ENCODE results near the gene PTBP3. TPM values are rescaled to one million over a fixed set of nuclear protein-coding genes. Genes with fewer than 3 reads are reported as not detected.

PTBP3 gene
- total and polyA plus RNA-seq, 2 of the 4 experiments (the other 2 are of a cell fraction): 8.6 to 15.6 TPM

DNA sequence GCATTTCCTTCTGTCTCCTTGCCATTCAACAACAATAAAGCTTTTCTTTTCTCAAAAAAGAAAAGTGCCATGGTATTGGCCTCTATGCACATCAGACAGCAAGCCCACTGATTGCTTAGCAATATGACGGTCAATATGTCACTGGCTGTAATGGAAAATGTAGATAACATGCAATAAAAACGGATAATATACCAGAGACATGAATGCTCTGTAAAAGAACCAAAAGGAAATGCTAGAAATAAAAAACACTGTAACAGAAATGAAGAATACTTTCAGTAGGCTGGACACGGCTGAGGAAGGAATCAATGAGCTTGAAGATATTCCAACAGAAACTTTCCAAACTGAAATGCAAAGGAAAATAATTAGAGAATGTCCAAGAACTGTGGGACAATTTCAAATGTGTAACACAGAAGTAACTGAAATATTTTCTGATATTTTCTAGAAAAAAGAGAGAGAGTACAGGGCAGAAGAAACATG is 10.0 kb downstream of the PTBP3 start:
- Histone ChIP-seq H2AFZ (replicated peaks; ENCODE audit: low read length, poor library complexity) (no peak overlapping the region), H3K27me3 (ENCODE audit: control insufficient read depth, insufficient read depth, low read length) (no peaks in the 10 kb centered on the region), H4K5ac (ENCODE audit: low read depth, low read length) (no peak overlapping the region), H3K4me1 (ENCODE audit: control insufficient read depth, insufficient read depth, low read length) (0 out of 2 replicates have a peak, but pooled peaks cover under 1% of the 10 kb centered on the region), H2AK9ac (replicated peaks; ENCODE audit: low read depth, low read length, poor library complexity) (no peak overlapping the region), H2AK5ac (ENCODE audit: low read depth, low read length) (no peak overlapping the region), H3K4ac (ENCODE audit: low read depth, low read length) (no peak overlapping the region), H3K9me1 (ENCODE audit: insufficient read depth, low read length) (peaks cover 13% of the 10 kb centered on the region; the same call in 1 of the 2 replicates), H3K79me1 (ENCODE audit: low read depth in 1 of 2, low read length in 2 of 2) (peaks cover 5 to 58% of the 10 kb centered on the region in 2 experiments), H3K4me2 (ENCODE audit: low read depth, low read length) (no peak overlapping the region), H3K18ac (ENCODE audit: low read depth, low read length) (no peak overlapping the region), H2BK5ac (ENCODE audit: low read depth, low read length, poor library complexity, severe bottlenecking) (no peak overlapping the region), H3K9ac (ENCODE audit: low read depth, low read length) (no peak overlapping the region), H2BK20ac (ENCODE audit: low read depth, low read length) (no peak overlapping the region), H3K9me3 (ENCODE audit: control insufficient read depth, insufficient read depth, low read length) (no peaks in the 10 kb centered on the region), H3K56ac (ENCODE audit: extremely low read depth, insufficient read depth, low read length) (no peak overlapping the region), H4K91ac (ENCODE audit: insufficient read depth, low read depth, low read length) (no peak overlapping the region), H3K4me3 (ENCODE audit: insufficient read depth, low read depth, low read length) (no peak overlapping the region), H3K27ac (ENCODE audit: insufficient read depth, low read length) (no peak overlapping the region), H2BK120ac (ENCODE audit: low read depth, low read length) (no peak overlapping the region), H3K36me3 (ENCODE audit: control insufficient read depth, insufficient read depth, low read length) (0 out of 2 replicates have a peak, but pooled peaks cover 2% of the 10 kb centered on the region), H2BK15ac (ENCODE audit: low read depth, low read length) (no peak overlapping the region), H3K14ac (replicated peaks; ENCODE audit: low read depth, low read length) (no peak overlapping the region), H4K20me1 (ENCODE audit: insufficient read depth, low read length) (peaks cover 64% of the 10 kb centered on the region), H3K23ac (ENCODE audit: low read depth, low read length) (no peak overlapping the region), H4K8ac (ENCODE audit: low read depth in 2 of 2, low read length in 2 of 2) (no peak overlapping the region)
- CTCF ChIA-PET: no interaction called here
- in situ Hi-C loops (cut with MboI; ENCODE audit: low sequenced_read_pairs): no loop called here
- WGBS, 2 experiments (ENCODE audit: extremely low coverage in 2 of 2, insufficient read length in 1 of 2): no CpG with 5 or more reads among the region's 3 CpGs
- ATAC-seq (ENCODE audit: low read depth) (no peak), DNase-seq (no peak)
- POLR2A ChIA-PET (ENCODE audit: unreplicated experiment): no interaction called here
- dilution Hi-C loops (cut with HindIII; ENCODE audit: low sequenced_read_pairs, unreplicated experiment): no loop called here
- BruUV-seq (replicated peaks): no TSS peak
- intact Hi-C loops (cut with micrococcal nuclease): no loop called here
- TF ChIP-seq SMC3 (IDR thresholded peaks at IDR 0.05; ENCODE audit: low read depth, low read length): no peak
- no peak for TF ChIP-seq BHLHE40 (IDR thresholded peaks at IDR 0.05; ENCODE audit: low read depth, low read length)
- no peak for TF ChIP-seq POLR2A (IDR thresholded peaks at IDR 0.05; ENCODE audit: low read depth, low read length)
- TF ChIP-seq, protein P1, sequence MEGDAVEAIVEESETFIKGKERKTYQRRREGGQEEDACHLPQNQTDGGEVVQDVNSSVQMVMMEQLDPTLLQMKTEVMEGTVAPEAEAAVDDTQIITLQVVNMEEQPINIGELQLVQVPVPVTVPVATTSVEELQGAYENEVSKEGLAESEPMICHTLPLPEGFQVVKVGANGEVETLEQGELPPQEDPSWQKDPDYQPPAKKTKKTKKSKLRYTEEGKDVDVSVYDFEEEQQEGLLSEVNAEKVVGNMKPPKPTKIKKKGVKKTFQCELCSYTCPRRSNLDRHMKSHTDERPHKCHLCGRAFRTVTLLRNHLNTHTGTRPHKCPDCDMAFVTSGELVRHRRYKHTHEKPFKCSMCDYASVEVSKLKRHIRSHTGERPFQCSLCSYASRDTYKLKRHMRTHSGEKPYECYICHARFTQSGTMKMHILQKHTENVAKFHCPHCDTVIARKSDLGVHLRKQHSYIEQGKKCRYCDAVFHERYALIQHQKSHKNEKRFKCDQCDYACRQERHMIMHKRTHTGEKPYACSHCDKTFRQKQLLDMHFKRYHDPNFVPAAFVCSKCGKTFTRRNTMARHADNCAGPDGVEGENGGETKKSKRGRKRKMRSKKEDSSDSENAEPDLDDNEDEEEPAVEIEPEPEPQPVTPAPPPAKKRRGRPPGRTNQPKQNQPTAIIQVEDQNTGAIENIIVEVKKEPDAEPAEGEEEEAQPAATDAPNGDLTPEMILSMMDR (conservative IDR thresholded peaks at IDR 0.05; ENCODE audit: low read depth, low read length): no peak
- TF ChIP-seq MAFK (IDR thresholded peaks at IDR 0.05; ENCODE audit: low read depth, low read length): no peak
- no peak for TF ChIP-seq RFX5 (IDR thresholded peaks at IDR 0.05; ENCODE audit: low read depth, low read length)
- no peak for TF ChIP-seq RAD21 (IDR thresholded peaks at IDR 0.05; ENCODE audit: low read length)
- TF ChIP-seq, protein P2, sequence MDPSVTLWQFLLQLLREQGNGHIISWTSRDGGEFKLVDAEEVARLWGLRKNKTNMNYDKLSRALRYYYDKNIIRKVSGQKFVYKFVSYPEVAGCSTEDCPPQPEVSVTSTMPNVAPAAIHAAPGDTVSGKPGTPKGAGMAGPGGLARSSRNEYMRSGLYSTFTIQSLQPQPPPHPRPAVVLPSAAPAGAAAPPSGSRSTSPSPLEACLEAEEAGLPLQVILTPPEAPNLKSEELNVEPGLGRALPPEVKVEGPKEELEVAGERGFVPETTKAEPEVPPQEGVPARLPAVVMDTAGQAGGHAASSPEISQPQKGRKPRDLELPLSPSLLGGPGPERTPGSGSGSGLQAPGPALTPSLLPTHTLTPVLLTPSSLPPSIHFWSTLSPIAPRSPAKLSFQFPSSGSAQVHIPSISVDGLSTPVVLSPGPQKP (IDR thresholded peaks at IDR 0.05; ENCODE audit: borderline replicate concordance, low read depth, low read length): no peak
- no peak for TF ChIP-seq MAZ (IDR thresholded peaks at IDR 0.05; ENCODE audit: borderline replicate concordance, low read depth, low read length)
- TF ChIP-seq CEBPB (IDR thresholded peaks at IDR 0.05; ENCODE audit: low read depth, low read length): no peak
- no peak for TF ChIP-seq CHD1 (IDR thresholded peaks at IDR 0.05; ENCODE audit: low read depth, low read length)
- TF ChIP-seq NFE2L2 (IDR thresholded peaks at IDR 0.05; ENCODE audit: low read depth, low read length): no peak
- no peak for TF ChIP-seq MXI1 (IDR thresholded peaks at IDR 0.05; ENCODE audit: borderline replicate concordance, low read depth, low read length)
- TF ChIP-seq RCOR1 (IDR thresholded peaks at IDR 0.05; ENCODE audit: insufficient replicate concordance, low read length): no peak
- TF ChIP-seq FOS (IDR thresholded peaks at IDR 0.05; ENCODE audit: low read depth, low read length): no peak

All from IMR-90 (cell line).